Measurements from ENCODE around the gene PRPF8. TPM values are rescaled to one million over a fixed set of nuclear protein-coding genes. Genes with fewer than 3 reads are reported as not detected.

PRPF8 gene
- total RNA-seq, 1 donor from 2014 or later = 439 TPM

GRCh38 chr17:1617620-1618174 is 67.0 kb downstream of the PRPF8 start:
- Mint-ChIP-seq H3K27ac (peak overlapping the region; percentile 39), H3K4me3 (ENCODE audit: low read depth) (no peak overlapping the region), H3K4me1 (ENCODE audit: low read depth) (no peaks in the 10 kb centered on the region), H3K36me3 (ENCODE audit: low read depth) (no peaks in the 10 kb centered on the region), H3K27me3 (ENCODE audit: low read depth) (no peaks in the 10 kb centered on the region), H3K9me3 (no peaks in the 10 kb centered on the region)
- DNase-seq (ENCODE audit: low spot score) = no peak
- intact Hi-C loops (cut with micrococcal nuclease) = no loop called here

- Mint-ChIP-seq H3K9me3 (no peaks in the 10 kb centered on the region), H3K27me3 (ENCODE audit: low read depth) (no peaks in the 10 kb centered on the region), H3K4me1 (ENCODE audit: low read depth) (no peaks in the 10 kb centered on the region), H3K36me3 (ENCODE audit: low read depth) (no peaks in the 10 kb centered on the region), H3K27ac (no peak overlapping the region), H3K4me3 (ENCODE audit: low read depth) (no peak overlapping the region)
- no peak for DNase-seq (ENCODE audit: low spot score)
- intact Hi-C loops (cut with micrococcal nuclease) = no loop called here
Observed at GRCh38 chr17:1616101-1616500, 68.6 kb downstream of the PRPF8 start.

GRCh38 chr17:1612400-1612799 is 72.3 kb downstream of the PRPF8 start:
- DNase-seq (ENCODE audit: low spot score) = no peak
- Mint-ChIP-seq H3K27ac (no peak overlapping the region), H3K4me3 (ENCODE audit: low read depth) (no peak overlapping the region), H3K36me3 (ENCODE audit: low read depth) (no peaks in the 10 kb centered on the region), H3K27me3 (ENCODE audit: low read depth) (no peaks in the 10 kb centered on the region), H3K9me3 (no peaks in the 10 kb centered on the region), H3K4me1 (ENCODE audit: low read depth) (peaks cover 11% of the 10 kb centered on the region)
- intact Hi-C loops (cut with micrococcal nuclease) = no loop called here

GRCh38 chr17:1611715-1612114 is 73.0 kb downstream of the PRPF8 start:
- DNase-seq (ENCODE audit: low spot score) = no peak
- H3K27me3 Mint-ChIP-seq (ENCODE audit: low read depth) = no peaks in the 10 kb centered on the region
- intact Hi-C loops (cut with micrococcal nuclease) = no loop called here

GRCh38 chr17:1608676-1609075 is 76.0 kb downstream of the PRPF8 start:
- no peaks in the 10 kb centered on the region for H3K36me3 Mint-ChIP-seq (ENCODE audit: low read depth)
- H3K27me3 Mint-ChIP-seq (ENCODE audit: low read depth) = no peaks in the 10 kb centered on the region
- no peaks in the 10 kb centered on the region for H3K9me3 Mint-ChIP-seq
- no peak overlapping the region for H3K4me3 Mint-ChIP-seq (ENCODE audit: low read depth)
- H3K27ac Mint-ChIP-seq = peak overlapping the region; percentile 55
- no peak for DNase-seq (ENCODE audit: low spot score)
- H3K4me1 Mint-ChIP-seq (ENCODE audit: low read depth) = peaks cover 30% of the 10 kb centered on the region
- intact Hi-C loops (cut with micrococcal nuclease) = no loop called here

More at GRCh38 chr17:1611715-1612114, 73.0 kb downstream of the PRPF8 start:
- Mint-ChIP-seq H3K27ac (no peak overlapping the region), H3K36me3 (ENCODE audit: low read depth) (no peaks in the 10 kb centered on the region), H3K4me3 (ENCODE audit: low read depth) (no peak overlapping the region), H3K9me3 (no peaks in the 10 kb centered on the region), H3K4me1 (ENCODE audit: low read depth) (peaks cover 18% of the 10 kb centered on the region)

GRCh38 chr17:1607971-1608320 is 76.7 kb downstream of the PRPF8 start:
- H3K27me3 Mint-ChIP-seq (ENCODE audit: low read depth) = no peaks in the 10 kb centered on the region
- H3K27ac Mint-ChIP-seq = peak overlapping the region; percentile 98
- peaks cover 30% of the 10 kb centered on the region for H3K4me1 Mint-ChIP-seq (ENCODE audit: low read depth)
- H3K9me3 Mint-ChIP-seq = no peaks in the 10 kb centered on the region
- intact Hi-C loops (cut with micrococcal nuclease) = loop anchor here (1.0 kb wide), 2 partner anchors 20 to 46 kb away; partner anchors contain the start of genes PITPNA and SLC43A2
- DNase-seq (ENCODE audit: low spot score) = no peak
- H3K36me3 Mint-ChIP-seq (ENCODE audit: low read depth) = no peaks in the 10 kb centered on the region
- H3K4me3 Mint-ChIP-seq (ENCODE audit: low read depth) = peak overlapping the region; percentile 5

- Mint-ChIP-seq H3K4me3 (ENCODE audit: low read depth) (no peak overlapping the region), H3K36me3 (ENCODE audit: low read depth) (no peaks in the 10 kb centered on the region), H3K4me1 (ENCODE audit: low read depth) (peaks cover 30% of the 10 kb centered on the region), H3K27me3 (ENCODE audit: low read depth) (no peaks in the 10 kb centered on the region), H3K9me3 (peaks cover 5% of the 10 kb centered on the region), H3K27ac (peak overlapping the region; percentile 98)
- no peak for DNase-seq (ENCODE audit: low spot score)
- intact Hi-C loops (cut with micrococcal nuclease) = no loop called here
Observed at GRCh38 chr17:1606352-1606985, 78.2 kb downstream of the PRPF8 start.

GRCh38 chr17:1605681-1606351 is 78.9 kb downstream of the PRPF8 start:
- Mint-ChIP-seq H3K27ac (peak overlapping the region; percentile 76), H3K4me3 (ENCODE audit: low read depth) (peak overlapping the region; percentile 21), H3K36me3 (ENCODE audit: low read depth) (no peaks in the 10 kb centered on the region), H3K9me3 (peaks cover 7% of the 10 kb centered on the region), H3K4me1 (ENCODE audit: low read depth) (peaks cover 30% of the 10 kb centered on the region), H3K27me3 (ENCODE audit: low read depth) (no peaks in the 10 kb centered on the region)
- intact Hi-C loops (cut with micrococcal nuclease) = no loop called here
- no peak for DNase-seq (ENCODE audit: low spot score)

GRCh38 chr17:1604831-1605528 is 79.7 kb downstream of the PRPF8 start:
- intact Hi-C loops (cut with micrococcal nuclease) = no loop called here
- no peaks in the 10 kb centered on the region for H3K27me3 Mint-ChIP-seq (ENCODE audit: low read depth)
- H3K9me3 Mint-ChIP-seq = peaks cover 7% of the 10 kb centered on the region
- H3K36me3 Mint-ChIP-seq (ENCODE audit: low read depth) = no peaks in the 10 kb centered on the region
- H3K4me1 Mint-ChIP-seq (ENCODE audit: low read depth) = peaks cover 30% of the 10 kb centered on the region
- no peak overlapping the region for H3K4me3 Mint-ChIP-seq (ENCODE audit: low read depth)
- no peak overlapping the region for H3K27ac Mint-ChIP-seq
- no peak for DNase-seq (ENCODE audit: low spot score)

- Mint-ChIP-seq H3K27me3 (ENCODE audit: low read depth) (no peaks in the 10 kb centered on the region), H3K36me3 (ENCODE audit: low read depth) (no peaks in the 10 kb centered on the region), H3K4me3 (ENCODE audit: low read depth) (no peak overlapping the region), H3K27ac (no peak overlapping the region), H3K9me3 (peaks cover 7% of the 10 kb centered on the region), H3K4me1 (ENCODE audit: low read depth) (peaks cover 11% of the 10 kb centered on the region)
- DNase-seq (ENCODE audit: low spot score) = no peak
- intact Hi-C loops (cut with micrococcal nuclease) = no loop called here
Observed at GRCh38 chr17:1601571-1601970, 83.1 kb downstream of the PRPF8 start.

Other genes with a start within 250 kb of the PRPF8 start
- gene CRK, start 228.6 kb downstream of the PRPF8 start, total RNA-seq = 22.2 and 22.6 TPM in 2 replicates
- gene MYO1C, start 192.2 kb downstream of the PRPF8 start, total RNA-seq = 54.3 and 55.1 TPM in 2 replicates
- gene INPP5K, start 168.3 kb downstream of the PRPF8 start, total RNA-seq = 26.2 and 31.0 TPM in 2 replicates
- gene PITPNA, start 122.1 kb downstream of the PRPF8 start, total RNA-seq = 70.8 and 71.6 TPM in 2 replicates
- 2.3 and 2.4 TPM in 2 replicates for gene SLC43A2, start 56.0 kb downstream of the PRPF8 start, total RNA-seq
- 3.3 and 3.4 TPM in 2 replicates for gene SCARF1, start 39.1 kb downstream of the PRPF8 start, total RNA-seq
- 8.2 and 8.9 TPM in 2 replicates for gene RILP, start 35.0 kb downstream of the PRPF8 start, total RNA-seq
- gene TLCD2, start 25.5 kb upstream of the PRPF8 start, total RNA-seq = 0.09 and 0.30 TPM in 2 replicates
- 16.9 and 17.3 TPM in 2 replicates for gene WDR81, start 39.8 kb upstream of the PRPF8 start, total RNA-seq
- gene SERPINF2, start 58.0 kb upstream of the PRPF8 start, total RNA-seq = 0.14 TPM in 1 of 2 replicates, not detected in the other
- gene SERPINF1, start 77.2 kb upstream of the PRPF8 start, total RNA-seq = not detected in 2 replicates
- gene SMYD4, start 145.0 kb upstream of the PRPF8 start, total RNA-seq = 26.9 and 31.0 TPM in 2 replicates
- 229 and 243 TPM in 2 replicates for gene RPA1, start 145.1 kb upstream of the PRPF8 start, total RNA-seq

Data from activated T-helper 2 cell treated with anti-CD3 and anti-CD28 coated beads, Interferon-gamma antibody, Interleukin-2, Interleukin-4, amounts not matched to agents 10 μg/mL and 5 μg/mL and 100 μg/mL, durations not matched to agents 14 hours and 24 hours and 36 hours (primary cell).